GM21786 (cell line): Measurements from ENCODE around the gene CFAP46.
"Not testable (repeated sequence)": the region's sequence is repeated elsewhere in the genome, so short reads cannot be mapped to it uniquely, and the experiment has no call there.

Source experiments
- ATAC-seq: cut with Tn5 transposase; IDR thresholded peaks from one replicate; pipeline ENCODE4 v1.9.1; 2021; ENCODE audit not compliant: unreplicated experiment

The CFAP46 gene

GRCh38 chr10:132901351-132901750 is 41.0 kb downstream of the CFAP46 start:
- ATAC-seq: no peak

GRCh38 chr10:132900211-132900756 is 42.1 kb downstream of the CFAP46 start:
- ATAC-seq: no peak

GRCh38 chr10:132899751-132900065 is 42.7 kb downstream of the CFAP46 start:
- no peak for ATAC-seq

GRCh38 chr10:132899054-132899750 is 43.2 kb downstream of the CFAP46 start:
- ATAC-seq: no peak

- ATAC-seq: no peak
Measured at GRCh38 chr10:132898391-132899053, 43.8 kb downstream of the CFAP46 start.

GRCh38 chr10:132897516-132898381 is 44.6 kb downstream of the CFAP46 start:
- no peak for ATAC-seq

- ATAC-seq: not testable (repeated sequence)
Measured at GRCh38 chr10:132893786-132894185, 48.6 kb downstream of the CFAP46 start.

GRCh38 chr10:132893090-132893489 is 49.3 kb downstream of the CFAP46 start:
- no peak for ATAC-seq

GRCh38 chr10:132892004-132892403 is 50.4 kb downstream of the CFAP46 start:
- no peak for ATAC-seq

GRCh38 chr10:132891368-132891767 is 51.0 kb downstream of the CFAP46 start:
- ATAC-seq: no peak

- ATAC-seq: no peak
Measured at GRCh38 chr10:132890301-132890700, 52.1 kb downstream of the CFAP46 start.

GRCh38 chr10:132889556-132889955 is 52.8 kb downstream of the CFAP46 start:
- no peak for ATAC-seq

- no peak for ATAC-seq
Measured at GRCh38 chr10:132888898-132889490, 53.4 kb downstream of the CFAP46 start.

- ATAC-seq: not testable (repeated sequence)
Measured at GRCh38 chr10:132888446-132888845, 53.9 kb downstream of the CFAP46 start.

- no peak for ATAC-seq
Measured at GRCh38 chr10:132886211-132887099, 55.9 kb downstream of the CFAP46 start.

- ATAC-seq: no peak
Measured at GRCh38 chr10:132885451-132886210, 56.7 kb downstream of the CFAP46 start.

GRCh38 chr10:132884691-132885271 is 57.6 kb downstream of the CFAP46 start:
- ATAC-seq: no peak

GRCh38 chr10:132884041-132884440 is 58.3 kb downstream of the CFAP46 start:
- ATAC-seq: no peak

GRCh38 chr10:132883391-132883881 is 58.9 kb downstream of the CFAP46 start:
- no peak for ATAC-seq
